DMS53 treated with DMSO at 0.1 percent for 48 hours (cell line): Measurements from ENCODE around the gene ATF4.
A peak's percentile ranks its signal among the peaks of the same experiment; 100 is the strongest.

Experiments used
- DNase-seq: peaks from one replicate; lab custom pipeline; 2025; ENCODE audit not compliant: unreplicated experiment; lab: John Stamatoyannopoulos, UW

The ATF4 gene

DNA sequence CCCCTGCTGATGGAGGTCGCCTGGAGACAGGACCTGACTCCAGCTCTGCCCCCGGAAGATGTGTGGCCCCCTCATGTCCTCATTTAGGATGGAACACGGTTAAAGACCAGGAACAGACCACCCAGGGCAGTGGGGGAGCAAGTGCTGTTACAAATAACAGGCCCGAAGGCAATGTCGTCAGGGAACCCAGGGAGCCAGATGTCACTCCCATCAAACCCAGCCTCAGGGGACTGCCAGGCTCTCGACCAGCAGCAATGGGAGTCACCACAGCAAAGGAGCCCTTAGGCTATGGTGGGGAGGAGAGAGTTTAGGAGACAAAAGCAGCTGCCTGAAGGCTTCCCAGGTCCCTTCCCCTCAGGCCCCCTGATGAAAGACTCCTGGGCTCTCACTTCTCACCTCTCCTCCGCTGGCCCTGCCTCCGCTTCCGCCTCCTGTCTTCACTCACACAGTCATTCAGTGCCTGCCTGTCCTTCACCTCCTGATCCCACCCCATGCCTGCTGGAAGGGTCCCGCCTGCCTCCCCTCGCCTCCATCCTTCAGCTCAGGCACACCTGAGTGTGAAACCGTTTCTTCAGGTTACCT, 7.8 kb downstream of the ATF4 start:
- DNase-seq = peak; percentile 56

GRCh38 chr22:39528681-39529486, 8.5 kb downstream of the ATF4 start:
- peak; percentile 86 for DNase-seq

- DNase-seq = no peak
These were observed 9.1 kb downstream of the ATF4 start for GRCh38 chr22:39529487-39529851.

DNA sequence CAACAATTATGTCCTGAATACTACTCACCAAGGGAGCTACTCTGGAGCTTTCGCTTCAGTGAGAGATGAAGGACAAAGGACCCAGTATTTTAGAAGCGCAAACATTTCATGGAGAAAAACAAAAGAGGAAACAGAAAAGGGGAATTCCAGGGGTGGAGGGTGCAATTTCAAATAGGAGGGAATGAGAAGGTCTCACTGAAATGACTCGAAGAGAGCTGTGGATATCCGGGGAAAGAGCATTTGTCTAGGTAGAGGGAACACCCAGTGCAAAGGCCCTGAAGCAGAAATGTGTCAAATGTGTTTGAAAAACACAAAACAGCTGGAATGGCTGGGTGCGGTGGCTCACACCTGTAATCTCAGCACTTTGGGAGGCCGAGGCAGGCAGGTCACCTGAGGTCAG, 9.8 kb downstream of the ATF4 start:
- DNase-seq = no peak

GRCh38 chr22:39530692-39531331, 10.4 kb downstream of the ATF4 start:
- DNase-seq = no peak

- DNase-seq = peak; percentile 96
These were observed 12.1 kb downstream of the ATF4 start, which contains the start of gene RPS19BP1 for GRCh38 chr22:39532215-39533073. TSS of gene RPS19BP1 (minus strand) at chr22:39532748. CDS start at chr22:39532738, 10 bp downstream.

DNA sequence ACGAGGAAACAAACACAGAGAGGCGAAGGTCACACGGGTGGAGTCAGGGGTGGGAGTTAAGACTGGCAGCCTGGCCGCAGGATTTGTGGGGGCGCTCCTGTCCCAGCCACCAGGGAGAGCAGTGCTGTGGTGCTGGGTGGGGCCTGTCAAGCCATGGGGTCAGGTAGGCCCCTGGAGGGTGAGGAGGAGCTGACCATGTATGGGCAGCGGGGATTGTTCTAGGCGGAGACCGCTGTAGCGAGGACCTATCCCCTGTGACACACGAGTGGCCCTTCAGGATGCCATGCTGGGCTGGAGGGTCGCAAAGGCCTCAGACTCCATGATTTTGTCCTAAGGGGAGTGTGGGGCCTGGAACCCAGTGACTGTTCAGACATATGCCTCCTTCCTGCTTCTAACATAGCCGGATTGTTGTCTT, 13.7 kb downstream of the ATF4 start:
- no peak for DNase-seq

GRCh38 chr22:39534591-39535356, 14.4 kb downstream of the ATF4 start:
- DNase-seq = peak; percentile 19

GRCh38 chr22:39535357-39535725, 15.0 kb downstream of the ATF4 start:
- no peak for DNase-seq

DNA sequence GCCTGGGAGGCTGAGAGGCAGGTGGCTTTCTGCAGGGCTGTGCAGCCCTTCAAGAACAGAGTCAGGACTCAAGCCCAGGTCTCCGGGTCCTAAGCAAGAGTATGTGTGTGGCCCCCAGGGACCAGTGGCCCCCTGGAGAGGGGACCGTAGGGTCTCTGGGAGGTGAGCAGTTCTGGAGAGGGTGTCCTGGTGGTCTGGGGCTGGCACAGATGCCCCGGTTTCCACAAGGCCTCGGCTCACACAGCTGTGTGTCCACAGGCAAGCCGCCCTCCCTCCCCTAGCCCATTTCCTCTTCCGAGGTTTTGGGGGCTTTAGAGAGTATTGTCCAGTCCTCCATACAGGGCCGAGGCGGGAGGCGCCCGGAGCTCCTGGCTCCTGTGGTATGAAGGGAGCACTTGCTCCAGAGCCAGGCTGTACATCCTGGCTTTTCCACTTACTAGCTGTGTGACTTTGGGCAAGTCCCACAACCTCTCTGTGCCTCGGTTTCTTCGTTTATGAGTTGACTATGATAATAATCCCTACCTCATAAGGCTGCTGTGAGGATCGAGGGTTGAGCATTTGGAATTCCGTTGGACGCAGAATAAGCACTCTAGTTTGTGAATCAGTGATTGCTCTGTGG, 15.6 kb downstream of the ATF4 start:
- DNase-seq = no peak

GRCh38 chr22:39536711-39537110, 16.3 kb downstream of the ATF4 start:
- no peak for DNase-seq

DNA sequence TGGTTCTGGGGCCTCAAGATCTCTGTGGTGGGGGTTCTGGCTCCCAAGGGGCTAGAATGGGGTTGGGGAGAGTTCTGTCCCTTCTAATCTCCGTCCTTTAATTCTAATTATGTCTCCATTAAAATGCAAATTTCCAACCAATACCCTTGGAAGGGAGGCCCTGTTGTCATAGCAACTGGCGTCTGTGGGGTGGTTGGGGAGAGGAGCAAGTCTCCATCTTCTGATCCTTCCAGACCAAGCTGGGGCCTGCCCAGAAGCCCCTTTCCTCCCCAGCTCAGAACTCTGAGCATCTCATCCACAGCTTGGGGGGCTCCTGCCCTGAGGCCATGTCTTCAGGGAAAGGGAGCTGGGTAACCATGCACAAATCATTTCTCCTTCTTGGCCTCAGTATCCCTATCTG, 17.6 kb downstream of the ATF4 start:
- no peak for DNase-seq

- DNase-seq = no peak
These were observed 22.7 kb downstream of the ATF4 start for GRCh38 chr22:39543095-39543494.

GRCh38 chr22:39545386-39546365, 25.3 kb downstream of the ATF4 start:
- peak; percentile 26 for DNase-seq

DNA sequence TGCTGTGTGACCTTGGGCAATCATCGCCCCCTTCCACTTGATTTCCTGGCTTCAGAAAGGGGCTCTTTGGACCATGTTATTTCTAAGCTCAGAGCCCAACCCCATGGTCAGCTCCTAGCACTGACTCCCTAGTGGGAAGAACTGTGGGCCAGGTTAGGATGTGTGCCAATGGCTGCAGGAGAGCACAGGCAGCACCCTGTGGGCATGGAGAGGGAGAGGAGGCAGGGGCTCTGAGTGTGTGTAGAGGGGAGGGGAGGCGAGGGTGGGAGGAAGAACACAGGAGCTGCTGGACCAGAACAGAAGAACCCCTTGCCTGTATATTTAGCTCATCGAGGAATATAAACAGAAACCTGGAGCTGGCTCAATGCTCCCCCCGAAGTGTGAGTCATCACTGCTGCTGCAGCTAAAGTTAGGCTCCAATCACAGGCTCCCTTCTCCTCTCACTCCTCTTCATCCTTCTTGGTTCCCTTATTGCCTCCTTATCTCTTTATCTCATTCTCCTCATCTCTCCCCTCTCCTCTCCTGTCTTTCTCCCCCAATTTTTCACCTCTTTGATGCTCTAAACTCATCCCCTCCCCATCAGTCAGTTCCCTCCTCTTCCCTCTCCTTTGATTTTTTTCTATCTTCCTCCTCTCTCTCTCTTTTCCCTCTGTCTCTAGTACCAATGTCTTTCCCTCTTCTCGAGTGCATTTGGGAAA, 26.7 kb downstream of the ATF4 start:
- DNase-seq = no peak

- DNase-seq = no peak
These were observed 27.2 kb downstream of the ATF4 start for GRCh38 chr22:39547587-39547947.

DNA sequence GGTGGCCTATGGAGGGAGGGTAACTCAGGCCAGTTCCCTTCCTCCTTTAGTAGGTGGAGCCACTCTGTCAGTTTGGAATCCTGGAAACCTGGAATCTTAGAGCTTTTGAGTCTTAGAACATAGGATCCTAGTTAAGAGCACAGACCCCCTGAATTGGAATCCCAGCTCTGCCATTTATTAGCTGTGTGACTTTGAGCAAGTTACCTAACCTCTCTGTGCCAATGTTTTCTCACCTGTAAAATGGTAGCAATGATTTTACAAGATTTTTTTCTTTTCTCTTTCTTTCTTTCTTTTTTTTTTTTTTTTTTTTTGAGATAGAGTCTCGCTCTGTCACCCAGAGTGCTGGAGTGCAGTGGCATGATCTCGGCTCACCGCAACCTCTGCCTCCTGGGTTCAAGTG, 33.1 kb downstream of the ATF4 start:
- no peak for DNase-seq

GRCh38 chr22:39554151-39554550, 33.8 kb downstream of the ATF4 start:
- DNase-seq = no peak
